ENCODE measurements around the gene NELFA. TPM values are rescaled to one million over a fixed set of nuclear protein-coding genes. Genes with fewer than 3 reads are reported as not detected.

The NELFA gene
- total RNA-seq, 1 experiment from 2014 or later = 22.6 TPM

- no peaks in the 10 kb centered on the region for H3K9me2 ChIP-seq (replicated peaks; ENCODE audit: insufficient read depth, low read length)
- DNase-seq = no peak
- H3K9me3 ChIP-seq (ENCODE audit: low read length) = no peaks in the 10 kb centered on the region
- no peak overlapping the region for H3K4me3 ChIP-seq (ENCODE audit: low read length)
- no peaks in the 10 kb centered on the region for H3K79me2 ChIP-seq (ENCODE audit: low read length)
- no peak overlapping the region for H3K9ac ChIP-seq (ENCODE audit: low read length)
- no peaks in the 10 kb centered on the region for H3K27me3 ChIP-seq (ENCODE audit: low read length)
- no peak overlapping the region for H3K4me2 ChIP-seq (ENCODE audit: low read depth, low read length, poor library complexity, severe bottlenecking)
- peaks cover 9% of the 10 kb centered on the region; the same call in 1 of the 2 replicates for H4K20me1 ChIP-seq (ENCODE audit: insufficient read depth, low read depth, low read length)
- H2AFZ ChIP-seq (ENCODE audit: low read length) = no peak overlapping the region
- peaks cover 24% of the 10 kb centered on the region for H3K36me3 ChIP-seq (ENCODE audit: insufficient read depth, low read length)
- H3K27ac ChIP-seq (ENCODE audit: low read length) = no peak overlapping the region
- H3K4me1 ChIP-seq (ENCODE audit: low read length) = no peaks in the 10 kb centered on the region; the same call in 1 of the 2 replicates
These were observed 29.1 kb downstream of the NELFA start for GRCh38 chr4:1979477-1980196.

DNA sequence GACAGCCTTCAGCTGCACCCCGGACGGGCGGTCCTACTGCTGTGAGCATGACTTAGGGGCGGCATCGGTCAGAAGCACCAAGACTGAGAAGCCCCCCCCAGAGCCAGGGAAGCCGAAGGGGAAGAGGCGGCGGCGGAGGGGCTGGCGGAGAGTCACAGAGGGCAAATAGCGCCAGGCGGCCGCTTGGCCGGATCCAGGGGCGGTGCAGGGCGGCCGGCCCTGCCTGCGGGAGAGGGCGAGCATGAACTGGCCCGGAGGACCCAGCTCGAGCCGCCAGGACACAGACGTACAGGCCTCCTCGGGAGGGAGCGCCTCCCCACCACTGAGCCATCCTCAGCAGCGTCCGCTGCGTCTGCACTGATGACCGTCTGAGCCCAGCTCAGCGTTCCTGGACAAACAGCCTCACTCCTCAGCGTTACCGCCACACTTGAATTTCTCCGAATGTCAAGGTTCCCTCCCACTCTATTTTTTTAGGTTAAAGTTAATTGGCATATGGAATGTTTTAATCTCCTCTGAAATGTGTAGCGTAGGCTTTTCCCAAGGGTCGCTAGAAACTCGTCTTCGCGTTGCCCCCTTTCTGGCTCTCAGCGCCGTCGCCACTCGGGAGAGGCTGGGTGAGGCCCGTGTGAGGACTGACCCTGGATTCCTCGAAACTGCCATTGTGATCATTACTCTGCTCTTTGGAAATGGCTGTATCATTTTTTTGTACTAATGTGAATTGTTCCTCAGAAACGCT is 29.9 kb downstream of the NELFA start:
- H3K4me2 ChIP-seq (ENCODE audit: low read depth, low read length, poor library complexity, severe bottlenecking) = no peak overlapping the region
- no peaks in the 10 kb centered on the region for H3K79me2 ChIP-seq (ENCODE audit: low read length)
- no peak overlapping the region for H3K27ac ChIP-seq (ENCODE audit: low read length)
- H4K20me1 ChIP-seq (ENCODE audit: insufficient read depth, low read depth, low read length) = peaks cover 2% of the 10 kb centered on the region; the same call in 1 of the 2 replicates
- H3K9me2 ChIP-seq (replicated peaks; ENCODE audit: insufficient read depth, low read length) = no peaks in the 10 kb centered on the region
- H3K36me3 ChIP-seq (ENCODE audit: insufficient read depth, low read length) = peaks cover 25% of the 10 kb centered on the region
- no peaks in the 10 kb centered on the region for H3K27me3 ChIP-seq (ENCODE audit: low read length)
- H3K4me3 ChIP-seq (ENCODE audit: low read length) = no peak overlapping the region
- H3K9me3 ChIP-seq (ENCODE audit: low read length) = no peaks in the 10 kb centered on the region
- H2AFZ ChIP-seq (ENCODE audit: low read length) = no peak overlapping the region
- no peaks in the 10 kb centered on the region for H3K4me1 ChIP-seq (ENCODE audit: low read length)
- no peak overlapping the region for H3K9ac ChIP-seq (ENCODE audit: low read length)
- DNase-seq = no peak

DNA sequence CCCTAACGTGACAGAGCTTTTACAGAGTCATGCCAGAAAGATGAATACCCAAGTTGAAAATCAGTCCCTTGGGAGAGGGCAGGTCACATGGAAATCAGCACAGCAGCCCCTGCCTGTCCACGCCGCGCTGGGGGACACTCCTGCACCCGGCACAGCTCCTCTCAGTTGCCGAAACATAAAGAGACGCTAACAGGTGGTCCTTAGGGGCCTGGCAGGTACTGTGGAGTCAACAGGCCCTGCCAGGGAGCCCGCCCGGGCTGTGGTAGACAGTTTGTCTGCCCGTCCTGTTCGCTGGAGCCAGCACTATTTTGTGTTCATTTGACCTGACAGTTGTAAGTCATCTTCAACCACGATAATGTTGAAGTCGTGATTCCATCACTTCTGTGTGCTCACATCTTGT is 30.5 kb downstream of the NELFA start:
- no peaks in the 10 kb centered on the region; the same call in 1 of the 2 replicates for H4K20me1 ChIP-seq (ENCODE audit: insufficient read depth, low read depth, low read length)
- H3K9me2 ChIP-seq (replicated peaks; ENCODE audit: insufficient read depth, low read length) = no peaks in the 10 kb centered on the region
- H3K4me1 ChIP-seq (ENCODE audit: low read length) = no peaks in the 10 kb centered on the region
- H3K9ac ChIP-seq (ENCODE audit: low read length) = no peak overlapping the region
- H2AFZ ChIP-seq (ENCODE audit: low read length) = no peak overlapping the region
- peaks cover 25% of the 10 kb centered on the region for H3K36me3 ChIP-seq (ENCODE audit: insufficient read depth, low read length)
- no peaks in the 10 kb centered on the region for H3K79me2 ChIP-seq (ENCODE audit: low read length)
- H3K27me3 ChIP-seq (ENCODE audit: low read length) = no peaks in the 10 kb centered on the region
- no peak overlapping the region for H3K4me2 ChIP-seq (ENCODE audit: low read depth, low read length, poor library complexity, severe bottlenecking)
- no peak for DNase-seq
- no peak overlapping the region for H3K4me3 ChIP-seq (ENCODE audit: low read length)
- H3K27ac ChIP-seq (ENCODE audit: low read length) = no peak overlapping the region
- H3K9me3 ChIP-seq (ENCODE audit: low read length) = no peaks in the 10 kb centered on the region

DNA sequence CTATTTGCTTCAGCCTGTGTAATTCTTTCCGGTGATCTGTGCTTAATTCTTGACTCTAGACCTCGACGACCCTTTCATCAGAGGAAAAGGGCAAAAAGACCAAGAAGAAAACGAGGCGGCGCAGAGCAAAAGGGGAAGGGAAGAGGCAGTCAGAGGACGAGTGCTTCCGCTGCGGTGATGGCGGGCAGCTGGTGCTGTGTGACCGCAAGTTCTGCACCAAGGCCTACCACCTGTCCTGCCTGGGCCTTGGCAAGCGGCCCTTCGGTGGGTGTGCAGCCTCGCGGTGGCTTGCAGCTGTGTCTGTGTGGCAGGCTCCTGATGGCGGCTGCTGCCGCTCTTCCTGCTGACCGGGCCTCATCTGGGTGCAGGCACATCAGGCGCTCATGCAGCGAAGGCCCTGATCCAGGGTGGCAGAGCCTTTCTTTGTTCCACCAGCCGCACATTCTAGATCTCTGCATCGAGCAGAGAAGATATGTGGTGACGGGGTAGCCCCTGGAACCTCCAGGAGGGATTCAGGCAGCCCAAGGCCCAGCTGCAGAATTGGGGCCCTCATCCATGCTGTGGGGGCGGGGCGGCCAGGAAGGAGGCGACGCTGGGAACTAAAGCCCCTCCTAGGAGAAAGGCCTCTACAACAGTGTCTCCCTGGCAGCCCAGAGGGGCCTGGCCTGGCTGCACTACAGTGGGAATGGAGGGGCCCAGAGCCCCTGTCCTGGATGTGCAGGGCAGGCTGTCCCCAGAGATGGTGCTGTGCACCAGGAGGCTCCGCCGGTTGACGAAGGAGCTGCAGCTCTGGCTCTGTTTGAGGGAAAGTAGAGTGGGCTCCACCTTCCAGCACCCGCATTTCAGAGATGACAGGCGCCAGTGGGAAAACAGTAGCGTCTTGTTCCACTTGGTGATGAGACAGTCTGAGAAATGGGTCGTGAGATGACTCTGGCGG is 32.1 kb downstream of the NELFA start:
- Histone ChIP-seq H3K9me3 (ENCODE audit: low read length) (no peaks in the 10 kb centered on the region), H3K4me2 (ENCODE audit: low read depth, low read length, poor library complexity, severe bottlenecking) (no peak overlapping the region), H3K36me3 (ENCODE audit: insufficient read depth, low read length) (peaks cover 19% of the 10 kb centered on the region), H3K27ac (ENCODE audit: low read length) (no peak overlapping the region), H2AFZ (ENCODE audit: low read length) (no peak overlapping the region), H3K9ac (ENCODE audit: low read length) (no peak overlapping the region), H3K9me2 (replicated peaks; ENCODE audit: insufficient read depth, low read length) (no peaks in the 10 kb centered on the region), H3K79me2 (ENCODE audit: low read length) (no peaks in the 10 kb centered on the region), H3K27me3 (ENCODE audit: low read length) (no peaks in the 10 kb centered on the region), H4K20me1 (ENCODE audit: insufficient read depth, low read depth, low read length) (no peaks in the 10 kb centered on the region), H3K4me1 (ENCODE audit: low read length) (no peaks in the 10 kb centered on the region), H3K4me3 (ENCODE audit: low read length) (no peak overlapping the region)
- DNase-seq = no peak

DNA sequence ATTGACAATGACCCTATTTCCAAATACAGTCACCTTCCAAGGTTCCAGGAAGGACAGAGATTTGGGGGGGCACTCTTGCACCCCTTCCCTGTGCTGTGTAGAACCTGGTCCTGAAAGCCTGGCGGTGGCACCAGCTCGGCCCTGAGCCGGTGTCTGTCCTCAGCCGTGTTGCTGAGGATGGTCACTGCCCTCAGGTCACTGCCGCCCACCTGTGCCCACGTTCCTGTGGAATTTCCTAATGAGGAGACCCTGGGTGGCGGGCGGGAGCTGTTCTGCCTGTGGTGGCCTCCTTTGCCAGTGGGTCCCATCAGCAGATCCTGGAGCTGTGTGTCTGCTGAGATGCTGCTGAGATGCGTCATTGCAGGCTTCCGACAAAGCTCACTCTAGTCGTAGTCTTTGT is 32.9 kb downstream of the NELFA start:
- Histone ChIP-seq H3K27ac (ENCODE audit: low read length) (no peak overlapping the region), H3K4me2 (ENCODE audit: low read depth, low read length, poor library complexity, severe bottlenecking) (no peak overlapping the region), H4K20me1 (ENCODE audit: insufficient read depth, low read depth, low read length) (no peaks in the 10 kb centered on the region), H3K9ac (ENCODE audit: low read length) (no peak overlapping the region), H3K27me3 (ENCODE audit: low read length) (no peaks in the 10 kb centered on the region), H3K4me3 (ENCODE audit: low read length) (no peak overlapping the region), H3K79me2 (ENCODE audit: low read length) (no peaks in the 10 kb centered on the region), H3K9me2 (replicated peaks; ENCODE audit: insufficient read depth, low read length) (no peaks in the 10 kb centered on the region), H3K36me3 (ENCODE audit: insufficient read depth, low read length) (peaks cover 11% of the 10 kb centered on the region), H2AFZ (ENCODE audit: low read length) (no peak overlapping the region), H3K4me1 (ENCODE audit: low read length) (no peaks in the 10 kb centered on the region), H3K9me3 (ENCODE audit: low read length) (no peaks in the 10 kb centered on the region)
- DNase-seq = no peak

GRCh38 chr4:1975391-1975801 is 33.4 kb downstream of the NELFA start:
- H3K9me2 ChIP-seq (replicated peaks; ENCODE audit: insufficient read depth, low read length) = no peaks in the 10 kb centered on the region
- H3K36me3 ChIP-seq (ENCODE audit: insufficient read depth, low read length) = peaks cover 7% of the 10 kb centered on the region
- no peaks in the 10 kb centered on the region for H3K9me3 ChIP-seq (ENCODE audit: low read length)
- no peak overlapping the region for H3K4me2 ChIP-seq (ENCODE audit: low read depth, low read length, poor library complexity, severe bottlenecking)
- H3K9ac ChIP-seq (ENCODE audit: low read length) = no peak overlapping the region
- H4K20me1 ChIP-seq (ENCODE audit: insufficient read depth, low read depth, low read length) = no peaks in the 10 kb centered on the region
- no peak overlapping the region for H3K27ac ChIP-seq (ENCODE audit: low read length)
- H2AFZ ChIP-seq (ENCODE audit: low read length) = no peak overlapping the region
- H3K4me3 ChIP-seq (ENCODE audit: low read length) = no peak overlapping the region
- H3K79me2 ChIP-seq (ENCODE audit: low read length) = no peaks in the 10 kb centered on the region
- no peaks in the 10 kb centered on the region for H3K27me3 ChIP-seq (ENCODE audit: low read length)
- DNase-seq = no peak
- no peaks in the 10 kb centered on the region for H3K4me1 ChIP-seq (ENCODE audit: low read length)

DNA sequence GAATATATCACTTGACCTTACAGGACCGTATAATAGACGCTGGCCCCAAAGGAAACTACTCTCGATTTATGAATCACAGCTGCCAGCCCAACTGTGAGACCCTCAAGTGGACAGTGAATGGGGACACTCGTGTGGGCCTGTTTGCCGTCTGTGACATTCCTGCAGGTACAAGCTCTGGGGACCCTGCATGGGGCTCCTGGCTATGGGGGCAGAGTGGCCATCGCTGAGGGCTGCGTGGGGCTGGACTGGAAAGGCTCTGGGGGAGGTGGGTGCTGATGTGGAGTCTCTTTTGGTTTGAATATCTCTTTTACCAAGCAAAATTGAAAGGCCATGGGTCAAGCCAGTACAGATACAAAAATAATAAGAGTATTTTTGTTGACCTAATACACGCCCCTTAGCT is 33.9 kb downstream of the NELFA start:
- no peak overlapping the region for H2AFZ ChIP-seq (ENCODE audit: low read length)
- no peaks in the 10 kb centered on the region for H4K20me1 ChIP-seq (ENCODE audit: insufficient read depth, low read depth, low read length)
- no peaks in the 10 kb centered on the region for H3K79me2 ChIP-seq (ENCODE audit: low read length)
- no peak overlapping the region for H3K4me3 ChIP-seq (ENCODE audit: low read length)
- no peaks in the 10 kb centered on the region for H3K27me3 ChIP-seq (ENCODE audit: low read length)
- no peaks in the 10 kb centered on the region for H3K9me2 ChIP-seq (replicated peaks; ENCODE audit: insufficient read depth, low read length)
- no peak overlapping the region for H3K4me2 ChIP-seq (ENCODE audit: low read depth, low read length, poor library complexity, severe bottlenecking)
- H3K4me1 ChIP-seq (ENCODE audit: low read length) = no peaks in the 10 kb centered on the region
- no peak overlapping the region for H3K9ac ChIP-seq (ENCODE audit: low read length)
- H3K27ac ChIP-seq (ENCODE audit: low read length) = no peak overlapping the region
- no peaks in the 10 kb centered on the region for H3K9me3 ChIP-seq (ENCODE audit: low read length)
- no peak for DNase-seq
- peaks cover 7% of the 10 kb centered on the region for H3K36me3 ChIP-seq (ENCODE audit: insufficient read depth, low read length)

- no peak overlapping the region for H3K27ac ChIP-seq (ENCODE audit: low read length)
- no peak overlapping the region for H2AFZ ChIP-seq (ENCODE audit: low read length)
- no peaks in the 10 kb centered on the region for H3K79me2 ChIP-seq (ENCODE audit: low read length)
- H3K4me1 ChIP-seq (ENCODE audit: low read length) = no peaks in the 10 kb centered on the region
- H4K20me1 ChIP-seq (ENCODE audit: insufficient read depth, low read depth, low read length) = no peaks in the 10 kb centered on the region
- no peak overlapping the region for H3K4me2 ChIP-seq (ENCODE audit: low read depth, low read length, poor library complexity, severe bottlenecking)
- no peak overlapping the region for H3K4me3 ChIP-seq (ENCODE audit: low read length)
- H3K9me2 ChIP-seq (replicated peaks; ENCODE audit: insufficient read depth, low read length) = no peaks in the 10 kb centered on the region
- H3K9me3 ChIP-seq (ENCODE audit: low read length) = no peaks in the 10 kb centered on the region
- no peak for DNase-seq
- H3K36me3 ChIP-seq (ENCODE audit: insufficient read depth, low read length) = peaks cover 7% of the 10 kb centered on the region
- H3K27me3 ChIP-seq (ENCODE audit: low read length) = no peaks in the 10 kb centered on the region
- H3K9ac ChIP-seq (ENCODE audit: low read length) = no peak overlapping the region
These were observed 35.1 kb downstream of the NELFA start for GRCh38 chr4:1973661-1974060.

All from Karpas-422 (cell line).